IMR-90 (cell line): ENCODE data around the gene RBMS3. TPM values are rescaled to one million over a fixed set of nuclear protein-coding genes. Genes with fewer than 3 reads are reported as not detected.

ENCODE experiments used
- ATAC-seq: fragments of 200-7000 bp; cut with Tn5 transposase; 2 replicates; pipeline ENCODE4 v1.9.1; 2020; ENCODE audit warnings: low read depth, mild to moderate bottlenecking, moderate library complexity
- BruUV-seq: library from RNA; stranded (reverse); fragments of 400-500 nt; replicated peaks from 2 replicates; lab custom pipeline; 2021; lab: Mats Ljungman, UMichigan
- CTCF ChIA-PET: fragments of 300-600 bp; formaldehyde crosslinking; extraction: SDS; loops from one replicate; lab custom pipeline; 2021; ENCODE audit warnings: antibody characterized with exemption; lab: Yijun Ruan, JAX
- POLR2A ChIA-PET: fragments of 300-600 bp; sonication (Branson Sonifier 250); formaldehyde crosslinking; loops from one replicate; lab custom pipeline; 2022; ENCODE audit warnings: antibody characterized with exemption; ENCODE audit not compliant: unreplicated experiment; lab: Charles Lee
- DNase-seq: peaks from one replicate; pipeline ENCODE4 v3.0.0; 2013
- H2AFZ ChIP-seq: replicated peaks from 2 replicates; pipeline ENCODE3; 2013; ENCODE audit warnings: low read length, mild to moderate bottlenecking; ENCODE audit not compliant: poor library complexity
- H2AK5ac ChIP-seq: 2 replicates; pipeline ENCODE4 v1.6.1; 2013; ENCODE audit warnings: low read depth, low read length, inconsistent platforms
- H2AK9ac ChIP-seq: replicated peaks from 2 replicates; pipeline ENCODE3; 2013; ENCODE audit warnings: mild to moderate bottlenecking, low read depth, low read length, moderate library complexity; ENCODE audit not compliant: poor library complexity
- H2BK120ac ChIP-seq: 2 replicates; pipeline ENCODE4 v1.6.1; 2013; ENCODE audit warnings: low read depth, low read length, inconsistent platforms
- H2BK15ac ChIP-seq: 3 replicates; pipeline ENCODE4 v1.6.1; 2013; ENCODE audit warnings: low read depth, low read length, inconsistent platforms
- H2BK20ac ChIP-seq: 2 replicates; pipeline ENCODE4 v1.6.1; 2013; ENCODE audit warnings: low read depth, mild to moderate bottlenecking, inconsistent platforms, low read length, moderate library complexity
- H2BK5ac ChIP-seq: 2 replicates; pipeline ENCODE4 v1.6.1; 2013; ENCODE audit warnings: mild to moderate bottlenecking, low read depth, low read length, inconsistent platforms; ENCODE audit not compliant: poor library complexity, severe bottlenecking
- H3K14ac ChIP-seq: replicated peaks from 2 replicates; pipeline ENCODE4 v1.6.1; 2013; ENCODE audit warnings: low read depth, low read length, inconsistent platforms
- H3K18ac ChIP-seq: 2 replicates; pipeline ENCODE4 v1.6.1; 2013; ENCODE audit warnings: low read depth, low read length, control low read depth
- H3K23ac ChIP-seq: 2 replicates; pipeline ENCODE4 v1.6.1; 2013; ENCODE audit warnings: low read depth, low read length, inconsistent platforms
- H3K27ac ChIP-seq: 2 replicates; pipeline ENCODE4 v1.5.1; 2013; ENCODE audit warnings: mild to moderate bottlenecking, control low read depth, low read length; ENCODE audit not compliant: insufficient read depth
- H3K27me3 ChIP-seq: 2 replicates; pipeline ENCODE4 v1.6.1; 2013; ENCODE audit warnings: low read length; ENCODE audit not compliant: control insufficient read depth, insufficient read depth
- H3K36me3 ChIP-seq: 2 replicates; pipeline ENCODE4 v1.6.1; 2013; ENCODE audit warnings: low read length, mixed read lengths; ENCODE audit not compliant: control insufficient read depth, insufficient read depth
- H3K4ac ChIP-seq: 2 replicates; pipeline ENCODE4 v1.6.1; 2013; ENCODE audit warnings: low read depth, low read length, inconsistent platforms
- H3K4me1 ChIP-seq: 2 replicates; pipeline ENCODE4 v1.6.1; 2013; ENCODE audit warnings: low read length, mixed read lengths; ENCODE audit not compliant: control insufficient read depth, insufficient read depth
- H3K4me2 ChIP-seq: 2 replicates; pipeline ENCODE4 v1.6.1; 2013; ENCODE audit warnings: low read depth, mild to moderate bottlenecking, control low read depth, low read length, moderate library complexity
- H3K4me3 ChIP-seq: 2 replicates; pipeline ENCODE4 v1.5.1; 2013; ENCODE audit warnings: low read depth, mild to moderate bottlenecking, control low read depth, low read length, moderate library complexity; ENCODE audit not compliant: insufficient read depth
- H3K56ac ChIP-seq: 2 replicates; pipeline ENCODE4 v1.6.1; 2013; ENCODE audit warnings: low read length, inconsistent platforms; ENCODE audit not compliant: insufficient read depth; ENCODE audit errors: extremely low read depth
- H3K79me1 ChIP-seq, 2 experiments: 2 replicates each; pipeline ENCODE4 v1.6.1; 2013; ENCODE audit warnings: low read length in 2 of 2, inconsistent platforms in 1 of 2, low read depth in 1 of 2
- H3K9ac ChIP-seq: 2 replicates; pipeline ENCODE4 v1.6.1; 2013; ENCODE audit warnings: low read depth, low read length, control low read depth
- H3K9me1 ChIP-seq: 2 replicates; pipeline ENCODE4 v1.6.1; 2013; ENCODE audit warnings: low read length, inconsistent platforms; ENCODE audit not compliant: insufficient read depth
- H3K9me3 ChIP-seq: 2 replicates; pipeline ENCODE4 v1.6.1; 2013; ENCODE audit warnings: low read length; ENCODE audit not compliant: control insufficient read depth, insufficient read depth
- H4K20me1 ChIP-seq: 2 replicates; pipeline ENCODE4 v1.6.1; 2013; ENCODE audit warnings: low read length, inconsistent platforms; ENCODE audit not compliant: insufficient read depth
- H4K5ac ChIP-seq: 2 replicates; pipeline ENCODE4 v1.6.1; 2013; ENCODE audit warnings: mild to moderate bottlenecking, low read depth, low read length, control low read depth
- H4K8ac ChIP-seq, 2 experiments: 2 replicates each; pipeline ENCODE4 v1.6.1; 2013; ENCODE audit warnings: low read depth in 2 of 2, low read length in 2 of 2, control low read depth in 1 of 2, inconsistent platforms in 1 of 2
- H4K91ac ChIP-seq: 2 replicates; pipeline ENCODE4 v1.6.1; 2013; ENCODE audit warnings: low read depth, low read length, inconsistent platforms; ENCODE audit not compliant: insufficient read depth
- BHLHE40 ChIP-seq: fragments of 150-350 bp; IDR thresholded peaks from 2 replicates; pipeline ENCODE4 v1.6.1; 2016; ENCODE audit warnings: mild to moderate bottlenecking, low read depth, low read length
- CEBPB ChIP-seq: IDR thresholded peaks from 2 replicates; pipeline ENCODE4 v1.6.1; 2012; ENCODE audit warnings: low read depth, low read length, improper control_type of control experiment
- CHD1 ChIP-seq: IDR thresholded peaks from 2 replicates; pipeline ENCODE4 v1.6.1; 2012; ENCODE audit warnings: low read depth, low read length, improper control_type of control experiment
- FOS ChIP-seq: fragments of 150-350 bp; IDR thresholded peaks from 2 replicates; pipeline ENCODE4 v1.6.1; 2016; ENCODE audit warnings: low read depth, low read length
- MAFK ChIP-seq: IDR thresholded peaks from 2 replicates; pipeline ENCODE4 v1.6.1; 2012; ENCODE audit warnings: low read depth, low read length, improper control_type of control experiment
- MAZ ChIP-seq: IDR thresholded peaks from 2 replicates; pipeline ENCODE4 v1.6.1; 2012; ENCODE audit warnings: low read depth, mild to moderate bottlenecking, low read length, improper control_type of control experiment, moderate library complexity, borderline replicate concordance
- MXI1 ChIP-seq: IDR thresholded peaks from 2 replicates; pipeline ENCODE4 v1.6.1; 2012; ENCODE audit warnings: low read depth, mild to moderate bottlenecking, low read length, moderate library complexity, borderline replicate concordance
- NFE2L2 ChIP-seq: fragments of 150-350 bp; IDR thresholded peaks from 2 replicates; pipeline ENCODE4 v1.6.1; 2016; ENCODE audit warnings: low read depth, mild to moderate bottlenecking, low read length
- POLR2A ChIP-seq: IDR thresholded peaks from 2 replicates; pipeline ENCODE4 v1.6.1; 2012; ENCODE audit warnings: mild to moderate bottlenecking, low read depth, low read length
- RAD21 ChIP-seq: IDR thresholded peaks from 2 replicates; pipeline ENCODE4 v1.6.1; 2012; ENCODE audit warnings: low read length, improper control_type of control experiment
- SMC3 ChIP-seq: fragments of 150-350 bp; IDR thresholded peaks from 2 replicates; pipeline ENCODE4 v1.6.1; 2016; ENCODE audit warnings: low read depth, mild to moderate bottlenecking, antibody characterized with exemption, low read length, moderate library complexity
- WGBS, 2 experiments: methylation state at CpG; one replicate each; pipeline versions ENCODE4 v1.1.5 to v1.1.7; 2013; ENCODE audit warnings: missing lambda C conversion rate in 2 of 2; ENCODE audit not compliant: insufficient read length in 1 of 2; ENCODE audit errors: extremely low coverage in 2 of 2; 5-methylcytosine and 5-hydroxymethylcytosine counted together
- dilution Hi-C: fragments of 300-500 bp; cut with HindIII; formaldehyde crosslinking; loops from one replicate; pipeline ENCODE4 v1.14.3; 2018; ENCODE audit warnings: low sequenced_read_pairs; ENCODE audit not compliant: unreplicated experiment
- in situ Hi-C: fragments of 300-500 bp; cut with MboI; formaldehyde crosslinking; loops from 3 replicates; pipeline ENCODE4 v1.14.3; 2019; ENCODE audit warnings: low sequenced_read_pairs, inconsistent platforms, mixed read lengths
- intact Hi-C: fragments of 100-400 bp; cut with micrococcal nuclease; formaldehyde crosslinking; loops from 2 replicates; pipeline ENCODE4 v1.10.0; 2022
- polyA plus RNA-seq, 3 experiments: library from polyadenylated mRNA; depleted of rRNA; stranded (reverse); fragments of >200 nt; gene quantifications; 2 replicates each; pipeline ENCODE4 v1.2.3, GENCODE V29; 2012; ENCODE audit warnings: low replicate concordance in 1 of 3
- total RNA-seq: library from RNA; depleted of rRNA; stranded (reverse); fragments of >200 nt; gene quantifications from 2 replicates; pipeline ENCODE4 v1.2.3, GENCODE V29; 2012
- TF ChIP-seq, protein P1 (sequence below): fragments of 150-350 bp; IDR thresholded peaks from 2 replicates; pipeline ENCODE4 v1.6.1; 2017; ENCODE audit warnings: mild to moderate bottlenecking, antibody characterized with exemption, low read length, low read depth

Gene RBMS3
- total and polyA plus RNA-seq, 2 of the 4 experiments (the other 2 are of a cell fraction) = 15.2 to 127 TPM

DNA sequence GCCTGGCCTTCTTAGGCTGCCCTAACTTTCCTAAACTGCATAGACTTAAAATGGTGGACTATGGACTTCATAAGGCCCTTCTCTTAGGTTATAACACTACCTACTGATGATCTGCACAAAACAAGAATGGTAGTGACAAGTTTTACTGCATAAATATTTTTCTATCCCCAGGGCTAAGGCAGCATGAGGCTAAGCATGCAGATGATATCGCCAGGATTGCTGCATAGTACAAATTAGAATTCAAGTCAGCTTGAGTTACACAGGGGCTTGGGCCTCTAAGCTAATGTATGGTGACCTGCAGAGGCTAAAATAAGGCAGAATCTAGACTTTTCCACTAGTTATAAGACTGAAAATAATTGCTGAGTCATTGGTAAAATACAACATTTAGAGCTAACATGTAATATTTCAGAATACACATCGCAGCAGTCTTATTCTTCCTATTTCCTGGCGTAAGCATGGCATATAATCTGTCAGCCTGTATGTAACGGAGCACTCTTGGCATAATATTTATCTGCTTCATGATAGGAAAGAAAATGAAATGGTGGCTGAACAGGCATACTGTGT lies 15.3 kb upstream of the RBMS3 start:
- H3K4me1 ChIP-seq = no peaks in the 10 kb centered on the region
- no peak overlapping the region for H3K4ac ChIP-seq
- H3K36me3 ChIP-seq = no peaks in the 10 kb centered on the region
- no peak overlapping the region for H3K14ac ChIP-seq
- DNase-seq (no peak), ATAC-seq (no peak)
- no peak overlapping the region for H3K23ac ChIP-seq
- no peak overlapping the region for H4K91ac ChIP-seq
- no peak overlapping the region for H2AFZ ChIP-seq
- peak overlapping the region in 1 of 2 experiments; percentile 18; a peak in 1 of 4 replicates for H4K8ac ChIP-seq
- H2BK5ac ChIP-seq = no peak overlapping the region
- H2AK5ac ChIP-seq = no peak overlapping the region
- BruUV-seq = no TSS peak
- no peaks in the 10 kb centered on the region for H4K20me1 ChIP-seq
- H3K27ac ChIP-seq = no peak overlapping the region
- H2BK15ac ChIP-seq = no peak overlapping the region
- H3K9ac ChIP-seq = no peak overlapping the region
- no peaks in the 10 kb centered on the region; the same call in 1 of the 2 replicates for H3K9me1 ChIP-seq
- no peak overlapping the region for H2AK9ac ChIP-seq
- in situ Hi-C loops = no loop called here
- H3K4me2 ChIP-seq = no peak overlapping the region
- ChIA-PET CTCF (no interaction called here), POLR2A (no interaction called here)
- no peak overlapping the region for H3K4me3 ChIP-seq
- no peak overlapping the region for H2BK20ac ChIP-seq
- H3K9me3 ChIP-seq = no peaks in the 10 kb centered on the region
- no peaks in the 10 kb centered on the region for H3K27me3 ChIP-seq
- H4K5ac ChIP-seq = no peak overlapping the region
- no CpG with 5 or more reads among the region's 4 CpGs for WGBS, 2 experiments
- H2BK120ac ChIP-seq = no peak overlapping the region
- H3K79me1 ChIP-seq = no peaks in the 10 kb centered on the region
- no peak overlapping the region for H3K18ac ChIP-seq
- dilution Hi-C loops = no loop called here
- TF ChIP-seq RAD21 (no peak), NFE2L2 (peak; percentile 96), MAFK (peak; percentile 84), CHD1 (no peak), SMC3 (no peak), POLR2A (no peak), MXI1 (no peak), BHLHE40 (no peak), CEBPB (no peak), MAZ (no peak), FOS (no peak)
- TF ChIP-seq, protein P1, sequence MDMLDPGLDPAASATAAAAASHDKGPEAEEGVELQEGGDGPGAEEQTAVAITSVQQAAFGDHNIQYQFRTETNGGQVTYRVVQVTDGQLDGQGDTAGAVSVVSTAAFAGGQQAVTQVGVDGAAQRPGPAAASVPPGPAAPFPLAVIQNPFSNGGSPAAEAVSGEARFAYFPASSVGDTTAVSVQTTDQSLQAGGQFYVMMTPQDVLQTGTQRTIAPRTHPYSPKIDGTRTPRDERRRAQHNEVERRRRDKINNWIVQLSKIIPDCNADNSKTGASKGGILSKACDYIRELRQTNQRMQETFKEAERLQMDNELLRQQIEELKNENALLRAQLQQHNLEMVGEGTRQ = no peak
- intact Hi-C loops = no loop called here
- H3K56ac ChIP-seq = no peak overlapping the region
